NOMO-1 treated with dmso at 0.1 percent for 144 hours (cell line): Measurements from ENCODE around the gene FHAD1.

ENCODE experiments used
- DNase-seq: peaks from one replicate; lab custom pipeline; 2025; ENCODE audit not compliant: unreplicated experiment; lab: John Stamatoyannopoulos, UW

FHAD1 gene

DNA sequence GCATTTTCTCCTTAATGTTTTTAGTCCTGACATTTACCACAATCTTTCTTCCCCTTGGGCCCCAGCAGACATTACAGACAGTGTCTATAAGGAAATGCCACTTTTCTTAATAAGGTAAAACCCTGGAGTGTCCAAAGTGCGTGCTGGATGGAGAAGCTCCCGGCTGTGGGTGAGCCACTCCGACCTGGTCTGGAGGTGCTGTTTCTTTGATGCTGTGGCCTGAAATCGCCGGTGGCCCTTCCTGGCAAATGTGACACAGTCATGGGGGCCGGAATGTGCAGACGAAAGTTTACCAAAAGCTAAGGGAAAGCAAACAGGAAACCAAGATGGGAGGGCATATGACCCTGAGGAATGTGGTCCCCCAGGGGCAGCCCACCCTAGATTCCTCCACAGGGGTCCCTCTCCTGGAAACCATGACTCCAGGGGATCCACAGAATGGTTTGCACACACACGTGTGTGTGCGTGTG lies 77.9 kb downstream of the FHAD1 start:
- DNase-seq, result no peak

DNA sequence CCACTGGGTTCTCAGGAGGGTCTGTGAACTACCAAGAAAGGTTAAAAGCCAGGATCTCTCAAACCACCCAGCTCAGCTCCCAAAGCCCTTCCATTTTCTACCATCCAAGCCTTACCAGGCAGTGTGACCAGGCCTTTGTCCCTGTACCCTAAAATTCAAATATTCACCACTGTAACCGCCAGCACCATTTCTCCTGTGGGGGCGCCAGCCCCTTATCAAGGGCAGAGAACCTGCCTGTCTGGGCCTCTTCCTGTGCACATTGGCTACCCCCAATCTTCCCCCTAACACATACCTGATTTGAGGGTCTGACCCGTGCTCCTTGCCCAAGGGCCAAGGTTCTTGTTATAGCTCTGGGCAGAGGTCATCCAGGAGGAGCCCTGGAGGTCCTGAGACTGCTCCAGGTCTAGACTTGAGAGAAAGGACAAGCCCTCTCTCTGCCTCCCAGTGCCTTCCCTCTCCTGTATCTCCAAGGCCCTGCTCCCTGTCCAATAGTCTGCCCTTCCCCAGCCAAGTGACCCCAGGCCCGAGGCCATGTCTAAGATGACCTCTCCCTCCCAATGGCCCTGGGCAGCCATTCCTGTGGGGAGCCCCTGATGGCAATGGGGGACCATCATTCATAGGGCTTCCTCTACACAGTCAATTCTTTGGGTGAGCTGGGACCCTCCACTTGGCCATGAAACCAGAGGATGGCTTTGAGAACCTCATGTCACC lies 78.5 kb downstream of the FHAD1 start:
- no peak for DNase-seq

DNA sequence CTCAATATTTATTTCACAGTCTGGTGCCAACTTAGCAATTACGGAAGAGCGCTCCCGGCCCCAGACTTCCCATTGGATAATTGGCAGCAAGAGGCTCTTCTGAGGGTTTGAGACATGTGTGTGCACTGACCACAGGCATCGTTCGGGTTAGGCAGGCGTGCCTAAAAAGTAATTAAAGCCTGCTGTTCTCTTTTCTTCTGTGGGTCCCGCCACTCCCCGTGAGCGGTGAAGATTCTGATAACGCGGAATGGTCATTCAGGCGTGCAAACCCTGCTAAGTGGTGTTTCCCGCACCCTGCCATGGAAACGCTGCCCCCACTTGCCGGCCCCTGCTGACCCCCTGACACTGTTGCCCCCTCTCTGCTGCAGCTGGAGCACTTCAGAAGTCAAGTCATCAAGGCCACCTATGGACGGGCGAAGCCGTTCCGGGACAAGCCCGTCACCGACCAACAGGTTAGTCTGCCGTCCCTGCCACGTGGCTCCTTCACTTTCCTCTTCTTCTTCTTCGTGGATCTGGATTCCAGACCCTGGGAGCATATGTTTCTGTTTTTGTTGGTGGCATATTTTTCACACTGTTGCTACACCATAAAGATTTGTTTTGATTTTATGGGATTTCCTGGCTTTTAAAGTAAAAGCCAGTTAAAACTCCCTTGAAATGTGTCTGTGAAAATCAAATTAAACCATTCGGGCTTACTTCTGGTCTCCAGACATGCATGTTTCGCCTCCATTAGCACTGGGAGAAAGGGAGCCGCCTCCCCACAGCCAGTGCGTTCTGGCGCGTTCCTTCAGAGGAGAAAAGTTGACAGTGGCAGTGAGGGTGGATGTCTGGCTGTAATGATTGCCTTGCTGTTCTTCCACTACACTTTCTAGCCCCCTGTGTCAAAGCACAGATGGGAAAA lies 79.9 kb downstream of the FHAD1 start:
- DNase-seq, result no peak

GRCh38 chr1:15328351-15329103 lies 81.5 kb downstream of the FHAD1 start:
- DNase-seq, result no peak

GRCh38 chr1:15329104-15329820 lies 82.2 kb downstream of the FHAD1 start:
- DNase-seq, result no peak

DNA sequence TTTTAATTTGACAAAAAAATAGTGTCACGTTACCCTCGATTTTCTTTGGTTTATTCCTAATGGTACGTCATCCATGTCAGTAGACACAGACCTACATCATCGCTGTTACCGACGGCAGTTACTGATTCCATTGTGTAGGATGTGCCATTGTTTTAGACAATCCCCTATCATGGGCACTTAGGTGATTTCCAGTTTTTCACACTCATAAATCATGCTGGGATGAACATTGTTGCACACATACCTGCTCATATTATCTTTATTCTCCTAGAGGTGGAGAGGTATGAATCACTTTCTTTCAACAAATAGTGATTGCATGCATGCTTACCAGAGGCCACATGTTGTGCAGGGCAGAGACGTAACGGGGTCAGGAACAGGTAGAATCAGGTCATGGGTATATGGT lies 83.0 kb downstream of the FHAD1 start:
- no peak for DNase-seq

GRCh38 chr1:15331180-15331579 lies 84.2 kb downstream of the FHAD1 start:
- no peak for DNase-seq

- DNase-seq, result no peak
These were observed 84.7 kb downstream of the FHAD1 start for GRCh38 chr1:15331734-15332133.

- no peak for DNase-seq
These were observed 85.5 kb downstream of the FHAD1 start for GRCh38 chr1:15332525-15332924.

- DNase-seq, result no peak
These were observed 86.1 kb downstream of the FHAD1 start for GRCh38 chr1:15332952-15333715.

DNA sequence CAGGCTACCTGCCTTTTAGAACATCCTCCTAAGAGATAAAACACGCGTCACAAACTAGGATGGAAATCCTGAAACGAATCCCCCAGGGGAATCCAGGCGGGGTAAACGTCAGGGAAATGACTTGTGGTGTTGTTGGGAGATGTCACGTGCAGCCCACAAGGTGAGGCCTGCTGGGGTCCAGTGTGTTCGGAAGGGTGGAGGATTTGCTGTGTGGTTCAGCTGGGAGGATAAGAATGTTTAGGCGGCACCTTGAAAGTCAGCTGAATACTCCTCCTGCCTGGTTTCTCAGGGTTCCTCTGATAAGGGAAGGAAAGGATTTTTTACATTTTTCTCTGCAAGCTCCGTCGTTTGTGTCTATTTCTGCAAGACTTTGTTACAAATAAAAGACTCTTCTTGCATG lies 88.0 kb downstream of the FHAD1 start:
- no peak for DNase-seq

GRCh38 chr1:15336866-15337265 lies 89.8 kb downstream of the FHAD1 start:
- no peak for DNase-seq

DNA sequence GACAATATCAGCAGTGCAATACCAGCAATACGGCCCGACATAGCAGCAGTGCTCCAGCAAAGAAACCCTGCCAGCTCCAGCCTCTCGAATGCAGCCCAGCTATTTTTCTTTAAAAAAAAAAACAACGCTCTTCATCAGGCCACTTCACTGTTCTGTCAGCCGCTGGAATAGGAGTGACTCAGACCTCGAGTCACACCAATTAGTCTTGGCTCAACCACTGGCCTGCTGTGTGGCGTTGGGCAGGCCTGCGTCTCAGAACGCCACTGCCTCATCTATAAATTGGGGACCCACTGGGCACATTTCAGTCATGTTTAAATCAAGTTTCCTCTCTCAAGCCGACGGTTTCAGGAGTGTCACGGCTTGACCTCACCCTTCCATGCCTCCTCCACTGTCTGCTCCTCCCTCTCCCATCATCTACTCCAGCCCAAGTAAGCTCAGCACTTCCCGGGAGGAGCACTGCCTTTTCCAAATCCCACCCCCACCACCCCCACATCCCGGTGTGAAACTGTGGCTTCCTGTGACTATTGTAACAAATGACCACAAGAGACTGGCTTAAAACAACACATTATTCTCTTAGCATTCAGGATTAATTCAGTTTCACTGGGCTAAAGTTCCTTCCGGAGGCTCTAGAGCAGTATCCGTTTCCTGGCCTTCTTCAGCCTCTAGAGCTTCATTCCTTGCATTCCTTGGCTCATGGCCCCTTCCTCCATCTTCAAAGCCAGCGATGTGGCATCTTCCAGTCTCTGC lies 90.8 kb downstream of the FHAD1 start:
- no peak for DNase-seq

GRCh38 chr1:15339570-15339969 lies 92.5 kb downstream of the FHAD1 start:
- no peak for DNase-seq

- no peak for DNase-seq
These were observed 94.2 kb downstream of the FHAD1 start for GRCh38 chr1:15341228-15341627.

- no peak for DNase-seq
These were observed 94.8 kb downstream of the FHAD1 start for GRCh38 chr1:15341634-15342407.

- DNase-seq, result no peak
These were observed 95.5 kb downstream of the FHAD1 start for GRCh38 chr1:15342408-15342967.

DNA sequence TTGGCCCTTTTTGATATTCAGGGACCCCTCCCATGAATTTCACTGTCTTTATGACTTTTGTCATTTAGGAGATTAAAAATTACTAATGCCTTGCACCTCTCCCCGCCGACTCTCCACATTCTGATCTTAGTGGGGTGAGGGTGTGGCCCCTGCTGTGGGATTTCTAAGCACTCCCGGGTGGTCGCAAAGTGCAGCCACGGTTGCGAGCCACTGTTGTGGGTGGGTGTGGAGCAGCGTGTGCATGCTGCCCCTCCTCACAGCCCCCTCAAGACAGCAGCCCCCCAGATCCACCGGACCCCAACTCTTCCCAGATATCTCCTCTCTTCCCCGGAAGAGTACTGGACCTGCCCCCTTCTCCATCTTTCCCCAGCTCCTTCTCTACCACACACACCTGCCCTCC lies 96.1 kb downstream of the FHAD1 start:
- no peak for DNase-seq
